CD4-positive, alpha-beta T cell treated with Interleukin-21 for 1 hour (primary cell): ENCODE results near the gene SV2B.

Experiments used
- DNase-seq: peaks from one replicate; pipeline ENCODE4 v3.0.0-alpha.2; 2020

SV2B gene

GRCh38 chr15:91196768-91197167 is 96.7 kb downstream of the SV2B start:
- no peak for DNase-seq

- DNase-seq = no peak
Observed at GRCh38 chr15:91199511-91199910, 99.5 kb downstream of the SV2B start.

DNA sequence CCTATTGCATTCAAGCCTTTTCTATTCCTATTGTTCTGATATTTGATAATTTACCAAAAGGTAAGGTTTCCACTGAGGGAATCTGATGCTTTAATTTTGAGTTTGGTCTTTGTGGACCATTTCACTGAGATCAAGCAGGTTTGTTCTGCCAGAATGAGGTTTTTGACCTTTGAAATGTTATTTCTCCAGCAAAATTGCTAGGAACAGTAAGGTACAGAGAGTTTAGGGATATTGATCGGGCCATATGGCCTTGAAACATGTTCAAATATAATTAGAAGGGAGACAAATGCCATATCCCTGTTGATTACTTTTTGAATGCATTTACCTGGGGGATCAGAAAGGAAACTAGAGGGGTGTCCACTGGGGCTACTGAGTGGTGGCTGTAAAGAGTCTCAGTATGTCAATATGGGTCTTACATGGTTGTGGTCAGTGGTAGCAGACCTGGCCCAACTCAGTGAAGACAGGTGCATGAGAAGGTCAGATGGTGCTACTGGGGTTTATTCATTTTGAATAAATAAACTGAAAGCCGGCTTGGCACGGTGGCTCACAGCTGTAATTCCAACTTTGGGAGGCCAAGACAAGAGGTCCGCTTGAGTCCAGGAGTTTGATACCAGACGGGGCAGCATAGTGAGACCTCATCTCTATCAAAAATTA is 100.2 kb downstream of the SV2B start:
- DNase-seq = no peak

- no peak for DNase-seq
Observed at GRCh38 chr15:91202510-91203102, 102.5 kb downstream of the SV2B start.

- no peak for DNase-seq
Observed at GRCh38 chr15:91203619-91204203, 103.7 kb downstream of the SV2B start.

- no peak for DNase-seq
Observed at GRCh38 chr15:91208371-91208770, 108.3 kb downstream of the SV2B start.

GRCh38 chr15:91209318-91209717 is 109.3 kb downstream of the SV2B start:
- no peak for DNase-seq

GRCh38 chr15:91209726-91210125 is 109.7 kb downstream of the SV2B start:
- DNase-seq = no peak

GRCh38 chr15:91214675-91215590 is 114.9 kb downstream of the SV2B start:
- DNase-seq = no peak

DNA sequence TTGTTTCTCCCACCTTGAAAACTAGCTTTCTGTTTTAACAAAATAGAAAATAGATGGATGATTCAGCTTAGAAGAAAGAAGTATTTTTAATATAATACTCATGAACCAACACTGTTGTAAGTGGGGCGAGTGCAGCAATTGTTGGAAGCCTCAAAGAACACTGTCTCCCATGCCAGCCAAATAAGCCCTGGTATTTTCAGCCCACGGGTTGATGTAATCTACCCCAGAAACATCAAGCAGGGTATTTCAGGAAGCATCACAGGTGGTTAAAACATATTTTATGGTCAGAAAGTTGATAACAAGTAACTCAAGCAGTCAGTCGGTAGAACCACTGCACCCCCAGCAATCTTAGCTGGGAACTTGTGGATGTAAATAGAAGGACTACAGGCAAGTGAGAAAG is 115.9 kb downstream of the SV2B start:
- no peak for DNase-seq

DNA sequence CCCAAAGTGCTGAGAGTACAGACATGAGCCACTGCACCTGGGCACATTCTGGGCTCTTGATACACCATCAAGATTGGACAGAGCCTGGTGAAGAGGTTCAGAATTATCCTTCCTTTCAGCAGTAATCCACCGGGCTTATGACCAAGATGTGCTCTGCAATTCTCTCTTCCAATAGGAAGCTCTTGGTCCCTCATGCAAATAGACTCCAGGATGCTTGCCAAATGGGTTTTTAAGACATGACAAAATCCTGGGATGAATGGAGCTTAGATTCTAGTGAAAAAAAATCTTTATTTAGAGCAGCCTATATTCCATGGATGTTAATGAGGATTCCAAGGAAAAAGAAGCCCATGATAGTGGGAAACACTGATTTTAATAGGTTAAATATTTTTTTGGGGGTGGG is 119.1 kb downstream of the SV2B start:
- no peak for DNase-seq

DNA sequence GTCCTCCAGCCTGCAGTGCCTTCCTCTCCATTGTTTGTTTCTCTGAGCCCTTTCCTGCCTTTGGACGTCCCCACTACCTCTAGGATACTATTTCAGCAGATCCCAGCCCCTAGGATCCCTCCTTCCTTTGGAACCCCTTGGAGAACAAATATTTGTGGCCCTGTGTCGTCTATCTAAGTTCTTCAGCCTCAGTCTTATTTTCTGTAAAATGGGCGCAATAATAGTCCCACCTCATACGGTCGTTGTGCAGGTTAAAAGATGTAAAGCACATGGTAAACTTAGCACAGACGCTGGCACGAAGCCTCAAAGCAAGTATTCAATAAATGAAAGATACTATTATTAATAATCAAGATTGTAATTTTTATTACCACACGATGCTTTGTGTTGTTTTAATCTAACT is 122.0 kb downstream of the SV2B start:
- DNase-seq = no peak

- DNase-seq = no peak
Observed at GRCh38 chr15:91223863-91224262, 123.8 kb downstream of the SV2B start.

DNA sequence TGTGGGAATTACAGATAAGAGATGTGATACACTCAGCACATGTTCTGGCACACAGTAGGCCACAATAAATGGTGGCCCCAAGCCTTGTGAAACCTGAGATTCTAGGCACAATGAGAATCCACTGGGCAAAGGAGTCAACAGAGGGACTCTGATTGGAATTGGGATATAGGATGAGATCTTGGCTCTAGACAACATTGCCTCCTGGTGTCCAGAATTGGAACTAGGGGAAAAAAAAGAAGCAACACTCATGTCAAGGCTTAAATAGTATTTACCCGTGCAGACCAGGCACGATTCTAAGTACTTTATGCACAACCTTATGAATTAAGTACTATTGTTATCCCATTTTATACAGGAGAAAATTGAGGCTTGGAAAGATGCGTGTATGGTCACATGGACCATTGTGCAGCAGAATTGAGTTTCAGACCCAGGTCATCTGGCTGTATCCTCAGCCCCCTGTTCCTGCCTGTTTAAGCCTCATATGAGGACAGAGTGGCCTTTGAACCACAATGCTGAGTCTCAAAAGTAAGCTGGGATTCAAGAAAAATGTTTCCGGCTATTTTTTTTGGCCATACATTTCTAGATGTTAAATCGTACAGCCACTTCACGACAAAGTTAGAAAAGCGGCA is 124.8 kb downstream of the SV2B start:
- DNase-seq = peak; percentile 9

- DNase-seq = no peak
Observed at GRCh38 chr15:91225741-91226140, 125.7 kb downstream of the SV2B start.

DNA sequence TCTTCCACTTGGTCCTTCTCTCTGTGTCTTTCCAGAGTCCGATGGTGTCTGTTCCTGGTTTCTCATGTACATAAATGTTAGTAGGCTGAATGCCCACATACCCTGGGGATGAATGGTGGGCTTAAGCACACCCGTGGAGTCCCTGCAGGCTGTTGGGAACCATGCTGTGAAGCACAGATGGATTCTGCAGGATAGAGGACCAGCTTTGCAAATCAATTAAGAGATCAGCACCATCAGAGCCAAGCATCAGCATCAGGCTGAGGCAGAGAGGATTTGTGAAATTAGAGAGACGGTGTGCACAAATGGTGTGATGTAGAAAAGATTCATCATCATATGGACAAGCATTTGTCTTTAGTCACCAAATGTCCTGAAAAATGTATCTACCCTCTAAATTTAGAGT is 127.1 kb downstream of the SV2B start:
- no peak for DNase-seq

- no peak for DNase-seq
Observed at GRCh38 chr15:91227766-91228165, 127.7 kb downstream of the SV2B start.

GRCh38 chr15:91228383-91228782 is 128.3 kb downstream of the SV2B start:
- DNase-seq = no peak

- no peak for DNase-seq
Observed at GRCh38 chr15:91228890-91229289, 128.8 kb downstream of the SV2B start.

GRCh38 chr15:91231703-91232102 is 131.6 kb downstream of the SV2B start:
- DNase-seq = no peak

- no peak for DNase-seq
Observed at GRCh38 chr15:91234759-91235158, 134.7 kb downstream of the SV2B start.

DNA sequence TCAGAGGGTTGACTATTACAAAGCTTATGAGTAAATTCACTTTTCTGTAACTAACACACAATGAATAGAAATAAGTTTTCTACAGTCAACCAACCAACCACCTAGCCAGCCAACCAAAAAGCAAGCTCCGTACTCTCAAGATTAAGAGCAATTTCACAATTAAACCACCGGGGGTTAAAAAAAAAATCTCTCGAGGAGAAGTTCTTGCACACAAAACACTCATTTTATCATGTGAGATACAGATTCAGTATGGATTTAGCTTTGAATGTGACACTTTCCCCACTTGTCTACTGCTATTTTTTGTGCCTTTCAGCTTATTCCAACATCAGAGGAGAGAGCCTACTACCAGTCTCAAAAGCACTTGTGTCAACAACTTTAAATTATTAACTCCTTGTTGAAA is 135.3 kb downstream of the SV2B start:
- DNase-seq = no peak

DNA sequence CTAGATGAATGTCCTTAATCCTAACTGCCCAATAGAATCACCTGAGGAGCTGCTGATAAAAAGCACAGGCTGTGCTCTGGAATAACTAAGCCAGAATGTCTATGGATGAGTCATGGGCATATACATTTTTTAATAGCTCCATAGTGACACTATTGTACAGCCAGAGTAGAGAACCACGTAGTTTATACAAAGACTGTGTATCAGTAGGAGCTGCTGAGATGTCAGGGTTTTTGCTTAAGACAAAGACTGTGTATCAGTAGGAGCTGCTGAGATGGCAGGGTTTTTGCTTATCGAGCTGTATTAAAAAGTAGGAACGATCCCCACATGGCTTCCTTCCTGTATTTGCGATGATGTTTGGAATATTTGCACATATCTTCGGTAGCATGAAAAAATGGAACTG is 137.4 kb downstream of the SV2B start:
- DNase-seq = no peak
